Hepatocyte (in vitro differentiated cells): Measurements from ENCODE around the gene RHOBTB3.

Experiments used
- CTCF ChIP-seq: fragments of 200-600 bp; sonication (generic); IDR thresholded peaks from 2 replicates; pipeline ENCODE4 v1.5.1; 2016; ENCODE audit warnings: antibody characterized with exemption, mild to moderate bottlenecking; ENCODE audit not compliant: poor library complexity
- EZH2 ChIP-seq: fragments of 200-600 bp; sonication (generic); IDR thresholded peaks from 2 replicates; pipeline ENCODE4 v1.6.1; 2016; ENCODE audit warnings: antibody characterized with exemption, mild to moderate bottlenecking, borderline replicate concordance
- EZH2phosphoT487 ChIP-seq: fragments of 200-600 bp; sonication (generic); IDR thresholded peaks from one replicate; pipeline ENCODE4 v1.6.1; 2018; ENCODE audit warnings: antibody characterized with exemption, mild to moderate bottlenecking, low read depth, moderate library complexity; ENCODE audit not compliant: unreplicated experiment, severe bottlenecking

- TF ChIP-seq CTCF: no peak
- no peak for TF ChIP-seq EZH2
- no peak for TF ChIP-seq EZH2phosphoT487
Measured at GRCh38 chr5:95748133-95748532, 17.0 kb downstream of the RHOBTB3 start.
